NCI-H128 (cell line): ENCODE results near the gene FAT4.
A peak's percentile ranks its signal among the peaks of the same experiment; 100 is the strongest.

Experiments
- DNase-seq: peaks from one replicate; lab custom pipeline; 2025; ENCODE audit not compliant: unreplicated experiment; lab: John Stamatoyannopoulos, UW

The FAT4 gene, protein sequence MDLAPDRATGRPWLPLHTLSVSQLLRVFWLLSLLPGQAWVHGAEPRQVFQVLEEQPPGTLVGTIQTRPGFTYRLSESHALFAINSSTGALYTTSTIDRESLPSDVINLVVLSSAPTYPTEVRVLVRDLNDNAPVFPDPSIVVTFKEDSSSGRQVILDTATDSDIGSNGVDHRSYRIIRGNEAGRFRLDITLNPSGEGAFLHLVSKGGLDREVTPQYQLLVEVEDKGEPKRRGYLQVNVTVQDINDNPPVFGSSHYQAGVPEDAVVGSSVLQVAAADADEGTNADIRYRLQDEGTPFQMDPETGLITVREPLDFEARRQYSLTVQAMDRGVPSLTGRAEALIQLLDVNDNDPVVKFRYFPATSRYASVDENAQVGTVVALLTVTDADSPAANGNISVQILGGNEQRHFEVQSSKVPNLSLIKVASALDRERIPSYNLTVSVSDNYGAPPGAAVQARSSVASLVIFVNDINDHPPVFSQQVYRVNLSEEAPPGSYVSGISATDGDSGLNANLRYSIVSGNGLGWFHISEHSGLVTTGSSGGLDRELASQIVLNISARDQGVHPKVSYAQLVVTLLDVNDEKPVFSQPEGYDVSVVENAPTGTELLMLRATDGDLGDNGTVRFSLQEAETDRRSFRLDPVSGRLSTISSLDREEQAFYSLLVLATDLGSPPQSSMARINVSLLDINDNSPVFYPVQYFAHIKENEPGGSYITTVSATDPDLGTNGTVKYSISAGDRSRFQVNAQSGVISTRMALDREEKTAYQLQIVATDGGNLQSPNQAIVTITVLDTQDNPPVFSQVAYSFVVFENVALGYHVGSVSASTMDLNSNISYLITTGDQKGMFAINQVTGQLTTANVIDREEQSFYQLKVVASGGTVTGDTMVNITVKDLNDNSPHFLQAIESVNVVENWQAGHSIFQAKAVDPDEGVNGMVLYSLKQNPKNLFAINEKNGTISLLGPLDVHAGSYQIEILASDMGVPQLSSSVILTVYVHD (N-terminal part only)

DNA sequence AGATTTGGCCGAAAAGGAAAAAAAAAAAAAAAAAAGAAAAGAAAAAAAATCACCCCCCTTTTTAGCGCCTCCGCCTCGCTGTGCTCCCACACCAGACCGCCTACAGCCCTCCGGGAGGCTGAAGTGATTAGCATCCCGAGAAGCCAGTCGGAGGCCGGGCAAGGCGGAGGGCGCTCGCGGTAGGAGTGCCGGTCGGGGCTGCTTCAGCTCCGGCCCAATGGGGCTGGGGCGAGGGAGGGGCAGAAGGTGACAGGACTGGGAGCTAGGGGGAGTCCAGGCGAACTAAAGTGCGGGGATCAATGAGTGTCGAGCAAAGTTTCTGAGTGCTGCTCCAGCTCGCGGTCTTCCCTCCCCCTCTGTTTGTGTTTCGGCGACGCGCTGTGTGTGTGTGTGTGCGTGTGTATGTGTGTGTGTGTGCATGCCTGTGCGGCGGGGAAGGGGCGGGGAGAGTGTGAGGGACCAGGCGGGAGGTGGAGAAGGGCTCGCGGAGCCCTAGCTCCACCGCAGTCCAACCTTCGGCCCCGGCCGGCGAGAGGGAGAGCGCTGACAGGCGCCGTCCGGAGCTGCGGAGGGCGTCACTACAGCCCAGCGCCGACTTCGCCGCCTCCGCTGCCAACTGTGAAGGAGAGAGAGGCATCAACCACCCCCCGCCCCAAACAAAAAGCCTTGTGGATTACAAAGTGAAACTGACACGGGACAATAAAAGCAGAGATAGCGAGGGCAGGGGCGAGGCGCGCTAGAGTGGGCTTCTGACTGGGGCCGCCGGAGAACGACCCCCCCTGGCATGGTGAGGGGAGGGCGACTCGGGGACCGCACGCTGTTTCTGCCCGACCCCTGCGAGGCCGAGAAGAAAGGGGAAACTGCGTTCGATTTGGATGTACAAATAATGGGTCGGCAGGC, at the start of gene FAT4:
FAT4 (plus strand) TSS at position 280 of the 900 bp plus-strand sequence. CDS start 1,457 bp downstream, outside the sequence.
- peak; percentile 37 for DNase-seq

DNA sequence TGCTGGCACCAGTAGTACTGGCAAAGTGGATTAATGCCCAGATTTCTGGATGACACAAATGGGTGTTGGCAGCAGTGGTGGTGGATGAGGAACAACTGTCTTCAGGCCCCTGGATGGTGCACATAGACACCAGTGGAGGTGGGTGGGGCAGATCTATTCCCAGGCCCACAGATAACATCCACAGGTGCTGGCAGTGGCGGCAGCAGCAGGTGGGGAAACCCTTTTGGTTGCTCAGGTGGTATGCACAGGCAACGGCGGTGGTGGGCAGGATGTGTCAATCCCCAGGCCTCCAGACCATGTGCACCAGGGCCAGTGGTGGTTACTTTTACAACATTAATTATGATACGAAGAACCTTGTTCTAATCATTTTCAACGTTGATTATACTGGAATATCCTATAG, 48.9 kb upstream of the FAT4 start:
- no peak for DNase-seq

DNA sequence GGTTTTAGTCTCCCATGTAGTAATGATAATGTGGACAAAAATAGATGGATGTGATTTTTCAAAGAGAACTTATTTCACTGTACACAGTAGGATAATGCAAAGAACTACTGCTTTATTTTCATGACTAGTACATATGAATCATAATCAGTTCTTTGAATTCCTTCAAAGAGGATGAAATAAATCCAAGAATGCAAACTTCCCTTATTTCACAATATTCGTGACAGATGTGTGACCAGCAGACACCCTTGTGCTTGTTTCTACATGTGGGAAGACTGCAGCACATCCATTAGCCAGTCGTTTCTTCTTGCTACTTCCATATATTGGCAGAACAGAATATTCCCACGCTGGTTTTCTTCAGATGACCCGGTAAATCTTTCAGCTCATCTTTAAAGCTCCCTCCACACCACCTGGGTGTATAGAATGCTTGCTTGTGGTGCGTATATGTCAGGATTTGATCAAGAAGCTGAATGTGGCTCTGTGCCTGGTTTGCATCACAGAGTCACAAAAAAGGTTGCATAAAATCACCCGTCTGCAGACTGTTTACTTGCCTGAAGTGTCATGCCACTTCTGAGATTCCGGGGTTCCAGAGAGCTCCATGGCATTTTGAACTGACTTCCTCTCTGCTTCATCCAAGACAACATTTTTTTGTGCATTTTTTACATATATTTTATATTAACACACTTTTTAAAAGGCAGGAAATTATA, 47.7 kb upstream of the FAT4 start:
- DNase-seq = no peak

DNA sequence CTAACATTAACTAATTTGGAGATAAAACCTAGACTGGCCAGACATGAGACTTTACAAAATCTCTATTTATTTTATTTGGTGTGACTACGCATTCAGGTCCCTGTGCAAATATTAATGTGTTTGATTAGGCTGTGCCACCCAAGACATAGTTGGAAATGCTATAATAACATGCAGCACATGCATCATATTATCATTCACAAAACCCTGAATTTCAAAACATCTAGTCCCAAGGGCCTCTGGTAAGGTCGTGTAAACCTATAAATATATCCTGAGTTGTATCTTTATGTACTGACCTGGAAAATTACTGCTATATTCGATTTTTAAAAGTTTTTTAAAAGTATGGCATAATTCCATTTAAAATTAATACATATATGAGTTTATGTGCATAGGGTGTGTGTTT, 47.1 kb upstream of the FAT4 start:
- DNase-seq = no peak

DNA sequence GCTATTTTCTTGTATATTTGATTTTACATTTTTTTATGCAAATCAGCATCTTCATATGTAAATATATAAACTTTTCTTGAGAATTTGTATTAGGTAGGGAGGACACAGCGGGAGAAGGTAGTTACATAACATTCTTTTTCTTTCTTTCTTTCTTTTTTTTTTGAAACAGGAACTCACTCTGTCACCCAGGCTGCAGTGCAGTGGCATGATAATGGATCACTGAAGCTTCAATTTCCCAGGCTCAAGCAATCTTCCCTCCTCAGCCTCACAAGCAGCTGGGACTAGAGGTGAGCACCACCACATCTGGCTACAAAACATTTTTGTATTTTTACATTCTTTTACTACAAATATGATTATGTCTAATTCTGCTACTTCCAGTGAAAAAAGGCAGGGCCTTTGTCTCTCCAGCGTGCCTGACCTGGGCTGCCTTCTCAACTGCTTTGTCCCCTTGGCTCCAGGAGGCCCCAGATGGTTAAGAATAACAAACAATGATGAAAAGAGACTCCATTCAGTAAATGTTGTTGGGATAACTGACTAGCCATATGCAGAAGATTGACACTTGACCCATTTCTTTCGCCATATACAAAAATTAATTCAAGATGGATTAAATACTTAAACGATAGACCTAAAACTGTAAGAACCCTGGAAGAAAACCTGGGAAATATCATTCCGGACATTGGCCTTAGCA, 46.5 kb upstream of the FAT4 start:
- no peak for DNase-seq

DNA sequence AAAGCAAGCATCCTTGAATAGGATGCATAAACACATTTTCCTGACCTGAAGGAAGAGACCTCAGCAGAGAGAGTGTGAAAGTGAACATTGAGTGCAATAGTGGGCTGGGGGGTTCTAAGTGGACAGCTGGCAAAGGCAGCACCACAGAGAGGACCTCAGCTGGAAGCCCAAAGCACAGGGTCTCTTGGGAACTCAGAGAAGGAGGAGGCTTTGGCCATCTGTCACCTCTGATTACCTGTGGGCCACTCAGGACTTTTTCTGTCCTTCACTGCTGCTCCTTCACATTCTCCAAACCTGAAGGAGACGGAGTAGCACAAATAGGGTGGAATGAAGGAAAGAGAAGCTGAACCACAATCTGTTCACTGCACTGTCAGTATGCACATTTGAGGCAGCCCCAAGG, 37.9 kb upstream of the FAT4 start:
- no peak for DNase-seq

DNA sequence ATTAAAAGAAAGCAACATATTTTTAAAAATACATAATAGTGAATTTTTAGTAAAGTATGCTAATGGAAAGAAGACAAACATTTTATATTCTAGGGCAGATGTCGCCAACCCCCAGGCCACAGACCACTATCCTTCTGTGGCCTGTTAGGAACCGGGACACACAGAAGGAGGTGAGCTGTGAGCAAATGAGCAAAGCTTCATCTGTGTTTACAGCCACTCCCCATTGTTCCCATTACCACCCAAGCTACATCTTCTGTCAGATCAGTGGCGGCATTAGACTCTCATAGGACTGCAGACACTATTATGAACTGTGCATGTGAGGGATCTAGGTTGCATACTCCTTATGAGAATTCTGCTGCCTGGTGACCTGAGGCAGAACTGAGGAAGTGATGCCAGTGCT, 37.0 kb upstream of the FAT4 start:
- no peak for DNase-seq

DNA sequence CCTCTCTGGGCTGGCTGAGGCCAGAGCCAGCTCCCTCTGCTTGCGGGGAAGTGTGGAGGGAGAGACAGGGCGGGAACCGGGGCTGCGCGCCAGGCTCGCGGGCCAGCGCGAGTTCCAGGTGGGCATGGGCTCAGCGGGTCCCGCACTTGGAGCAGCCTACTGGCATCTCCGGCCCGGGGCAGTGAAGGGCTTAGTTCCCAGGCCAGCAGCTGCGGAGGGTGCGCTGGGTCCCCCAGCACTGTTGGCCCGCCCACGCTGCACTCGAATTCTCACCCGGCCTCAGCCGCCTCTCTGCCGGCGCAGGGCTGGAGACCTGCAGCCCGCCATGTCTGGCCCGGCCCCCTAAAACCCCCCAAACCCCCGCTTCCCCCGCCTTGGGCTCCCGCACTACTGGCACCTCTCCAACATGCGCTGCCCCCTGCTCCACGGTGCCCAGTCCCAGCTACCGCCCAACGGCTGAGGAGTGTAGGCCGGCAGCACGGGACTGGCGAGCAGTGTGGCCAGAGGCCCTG, 33.8 kb upstream of the FAT4 start:
- DNase-seq = no peak

DNA sequence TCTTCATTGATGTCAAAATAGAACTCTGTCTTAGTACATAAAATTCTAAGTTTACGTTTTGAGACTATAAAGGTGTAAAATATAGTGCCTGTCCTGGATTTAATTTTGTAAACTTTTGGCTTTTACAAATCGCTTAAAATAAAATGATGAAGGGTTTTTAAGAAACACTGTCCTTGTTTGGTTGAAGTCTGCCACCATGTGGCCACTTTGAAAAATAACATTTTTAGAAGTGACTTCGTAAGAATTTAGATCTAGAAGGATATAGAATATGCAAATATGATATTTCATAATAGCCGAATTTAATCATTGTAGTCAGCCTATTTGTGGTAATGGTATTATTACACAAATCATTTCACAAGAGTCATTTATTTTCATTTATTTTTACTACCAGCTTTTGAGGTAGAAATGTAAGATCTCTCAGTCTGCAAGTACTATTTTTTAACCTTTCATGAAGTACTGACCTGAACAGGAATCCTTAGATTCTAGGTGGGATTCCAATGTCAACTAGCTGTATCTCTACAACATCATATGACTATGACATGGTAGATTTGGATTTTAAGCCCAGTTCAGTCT, 31.0 kb upstream of the FAT4 start:
- DNase-seq = no peak

DNA sequence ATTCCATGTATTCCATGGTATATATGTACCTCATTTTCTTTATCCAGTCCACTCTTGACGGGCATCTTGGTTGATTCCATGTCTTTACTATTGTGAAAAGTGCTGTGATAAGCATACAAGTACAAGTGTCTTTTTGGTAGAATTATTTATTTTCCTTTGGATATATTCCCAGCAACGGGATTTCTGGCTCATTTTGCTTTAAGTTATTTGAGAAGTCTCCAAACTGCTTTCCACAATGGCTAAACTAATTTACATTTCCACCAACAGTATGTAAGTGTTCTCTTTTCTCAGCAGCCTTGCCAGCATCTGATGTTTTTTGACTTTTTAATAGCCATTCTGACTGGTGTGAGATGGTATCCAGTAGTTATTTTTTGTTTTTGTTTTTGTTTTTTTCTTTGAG, 17.6 kb upstream of the FAT4 start:
- no peak for DNase-seq

DNA sequence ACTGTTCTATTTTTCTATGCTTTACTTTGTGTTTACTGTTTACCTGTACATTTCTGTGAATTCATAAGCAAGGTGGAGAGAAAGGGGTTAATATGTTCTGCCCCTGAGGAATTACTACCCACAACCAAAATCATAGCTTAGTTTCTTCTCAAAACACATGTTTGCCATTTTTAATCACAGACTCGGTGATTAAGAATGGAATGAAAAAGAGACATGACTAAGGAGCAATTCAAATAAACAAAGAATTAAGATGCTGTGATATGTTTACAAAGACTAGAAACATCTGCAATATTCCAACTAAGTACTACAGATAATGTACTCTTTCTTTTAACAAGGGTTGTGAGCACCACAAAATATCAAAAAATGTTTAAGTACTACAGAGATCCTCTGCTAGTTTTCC, 11.7 kb upstream of the FAT4 start:
- DNase-seq = no peak

DNA sequence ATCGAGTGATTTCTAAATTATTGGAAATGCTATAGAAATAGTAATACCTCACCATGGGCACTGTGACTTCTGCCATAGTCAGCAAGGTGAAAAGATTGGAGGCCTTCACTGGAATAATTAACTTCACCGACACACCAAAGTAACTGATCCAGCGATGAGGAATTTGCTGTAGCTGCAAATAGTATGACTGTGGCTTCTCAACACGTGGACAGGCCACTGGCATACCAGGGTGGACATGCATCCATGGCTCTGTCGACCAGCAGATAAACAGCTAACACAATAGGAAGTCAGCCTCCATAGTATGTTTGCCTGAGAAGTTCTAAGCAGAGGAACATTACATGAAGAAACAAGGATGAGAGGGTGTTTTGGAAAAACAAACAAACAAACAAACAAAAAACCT, 10.9 kb upstream of the FAT4 start:
- DNase-seq = no peak

DNA sequence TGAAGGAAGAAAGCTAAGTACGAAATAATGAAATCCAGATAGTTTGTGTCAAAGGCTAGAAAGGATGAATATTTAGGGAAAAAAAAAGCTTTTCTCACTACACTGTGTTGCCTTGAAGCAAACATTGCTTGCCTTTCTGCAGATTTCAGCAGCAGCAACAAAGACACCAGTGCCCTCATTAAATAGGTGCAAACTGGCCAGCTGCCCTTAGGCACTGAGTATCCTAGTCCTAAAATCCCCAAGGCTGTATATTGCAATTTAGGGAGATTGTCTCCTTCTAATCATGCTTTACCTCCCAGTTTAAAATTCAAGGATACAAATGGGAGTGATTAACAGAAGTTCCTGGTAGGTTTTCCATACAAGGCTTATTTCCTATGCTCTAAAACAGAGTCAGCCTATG, 8.6 kb upstream of the FAT4 start:
- no peak for DNase-seq

DNA sequence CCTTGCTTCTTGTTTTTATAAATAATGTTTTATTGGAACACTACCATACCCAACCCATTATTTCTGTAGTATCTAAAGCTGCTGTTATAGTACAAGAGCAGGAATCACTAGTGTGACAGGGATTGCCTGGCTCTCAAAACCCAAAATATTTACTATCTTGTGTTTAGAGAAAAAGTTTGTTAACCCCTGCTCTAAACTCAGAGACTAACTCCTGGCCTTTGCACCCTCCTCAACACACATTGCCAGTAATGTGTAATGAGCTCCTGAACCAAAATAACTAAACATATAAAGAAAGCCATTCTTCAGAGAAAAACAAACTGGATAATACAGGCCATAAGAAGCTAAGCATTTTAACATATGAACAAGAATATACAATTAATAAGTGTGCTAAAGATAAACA, 8.2 kb upstream of the FAT4 start:
- no peak for DNase-seq

DNA sequence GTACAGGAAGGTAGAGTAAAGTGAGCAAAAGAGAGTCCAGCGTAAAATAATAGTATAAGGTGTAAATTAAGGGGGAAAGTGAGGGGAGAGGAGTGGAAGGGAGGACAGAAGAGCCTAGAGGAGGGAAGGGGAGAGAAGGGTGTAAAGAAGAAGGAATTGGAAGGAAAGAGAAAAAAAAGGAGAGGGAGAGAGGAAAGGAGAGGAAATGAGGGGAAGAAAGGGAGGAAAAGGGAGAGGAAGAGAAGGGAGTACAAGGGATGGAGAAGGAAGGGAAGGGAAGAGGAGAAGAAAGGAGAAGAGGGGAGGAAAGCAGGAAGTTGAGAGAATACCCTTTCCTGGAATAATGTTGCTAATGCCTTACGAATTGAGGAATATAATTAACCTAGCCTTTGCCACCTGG, 3.3 kb upstream of the FAT4 start:
- no peak for DNase-seq

DNA sequence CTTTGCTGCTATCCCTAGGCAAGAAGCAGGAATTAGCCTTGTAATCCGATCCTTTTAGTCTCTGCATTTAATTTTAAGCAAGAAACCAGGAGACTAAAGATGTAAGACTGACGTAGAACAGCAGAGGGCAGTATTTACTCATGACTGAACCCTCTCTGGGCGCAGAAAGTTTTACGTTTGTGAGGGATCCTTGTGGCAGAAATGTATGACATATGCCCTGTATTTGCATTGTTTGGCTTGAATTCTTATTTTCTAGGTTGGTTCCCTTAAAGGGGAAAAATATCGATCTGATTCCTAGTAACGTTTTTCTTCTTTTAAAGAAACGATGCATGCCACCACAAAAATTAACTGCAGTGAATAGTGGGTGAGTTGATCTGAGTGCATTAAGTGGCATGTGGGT, 1.3 kb upstream of the FAT4 start:
- peak; percentile 57 for DNase-seq

DNA sequence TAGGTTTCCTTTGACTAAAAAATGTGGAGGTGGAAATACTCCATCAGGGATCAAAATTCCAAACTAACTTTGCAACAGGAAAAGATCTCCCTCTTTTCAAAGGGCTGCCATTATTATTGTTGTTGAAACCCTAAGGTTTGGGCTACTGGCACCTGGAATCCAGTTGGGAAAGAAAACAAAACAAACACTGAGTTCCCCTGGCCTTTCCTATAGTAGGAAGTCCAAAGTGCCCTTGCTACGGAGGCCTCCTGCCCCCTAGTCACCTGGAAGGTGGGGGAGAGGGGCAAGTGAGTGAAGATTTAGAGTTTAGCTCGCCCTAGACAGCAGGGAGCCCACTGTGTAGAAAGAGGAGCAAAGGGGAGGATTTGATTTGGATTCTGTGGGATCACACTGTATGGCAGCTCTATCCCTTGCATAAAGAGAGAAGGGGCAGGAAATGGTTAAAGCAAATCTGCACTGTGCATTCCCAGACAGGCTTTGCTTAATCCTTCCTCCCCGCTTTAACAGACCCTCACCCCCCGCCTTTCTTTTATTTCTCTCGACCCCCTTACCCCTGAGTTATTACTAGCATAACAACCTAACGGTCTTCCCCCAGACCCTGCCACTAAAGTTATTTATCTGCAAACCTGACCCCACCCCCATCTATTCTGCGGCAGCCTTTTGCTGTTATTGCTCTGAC, 627 bp upstream of the FAT4 start:
- no peak for DNase-seq

DNA sequence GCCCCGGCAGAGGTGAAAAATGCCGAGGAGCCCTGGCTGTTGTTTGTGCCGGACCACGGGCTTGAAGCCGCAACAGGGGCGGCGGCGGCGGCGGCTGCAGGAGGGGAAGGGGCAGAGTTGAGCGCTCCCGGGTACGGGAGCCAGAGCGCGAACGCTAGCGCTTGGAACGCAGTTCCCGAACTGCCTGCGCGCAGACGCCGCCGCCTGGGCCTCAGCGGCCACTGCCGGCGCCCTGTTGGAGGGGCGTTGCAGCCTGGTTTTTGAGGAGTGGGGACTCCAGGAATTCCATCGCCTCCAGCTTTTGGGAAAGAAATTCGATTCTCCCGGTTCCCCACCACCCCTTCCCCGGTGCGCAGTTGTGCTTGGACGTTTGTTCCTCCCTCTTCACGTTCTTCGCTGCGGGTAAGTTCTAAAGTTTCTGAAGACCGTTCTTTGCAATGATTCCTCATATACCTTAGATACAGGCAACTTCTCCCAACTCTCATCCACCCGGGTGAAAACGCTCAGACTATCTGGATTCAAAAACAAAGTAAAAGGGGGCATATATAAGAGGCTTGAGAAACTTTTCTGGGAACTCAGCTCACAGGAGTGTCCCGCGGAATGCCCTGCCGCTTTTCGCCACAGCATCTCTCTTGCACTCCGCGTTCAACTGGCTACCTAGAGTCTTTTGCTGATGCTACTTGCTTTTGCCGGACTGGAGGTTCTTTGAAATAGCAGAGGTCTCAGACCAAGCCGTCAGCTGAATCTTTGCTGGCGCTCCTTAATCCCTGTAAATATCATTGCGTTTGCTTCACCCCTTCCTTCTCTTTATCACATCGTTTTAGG, 1.0 kb downstream of the FAT4 start:
- peak; percentile 3 for DNase-seq
